Head of caudate nucleus (tissue), 42 donors: ENCODE results near the gene ERICH6.
A peak's percentile ranks its signal among the peaks of the same experiment; 100 is the strongest.

ENCODE experiments used
- DNase-seq, 42 donors: peaks; one replicate each; pipeline versions ENCODE4 v3.0.0 to v3.0.0-alpha.2; 2020 to 2021; ENCODE audit warnings: mixed read lengths in 7 of 42
- intact Hi-C: fragments of 100-400 bp; cut with DNase I; formaldehyde crosslinking; loops from one replicate; pipeline ENCODE4 v1.15.0; 2022

ERICH6 gene

GRCh38 chr3:150699068-150699639, 4.6 kb downstream of the ERICH6 start:
- no peak for DNase-seq
- intact Hi-C loops, result no loop called here

GRCh38 chr3:150697646-150698045, 6.1 kb downstream of the ERICH6 start:
- intact Hi-C loops, result no loop called here
- DNase-seq, result no peak

DNA sequence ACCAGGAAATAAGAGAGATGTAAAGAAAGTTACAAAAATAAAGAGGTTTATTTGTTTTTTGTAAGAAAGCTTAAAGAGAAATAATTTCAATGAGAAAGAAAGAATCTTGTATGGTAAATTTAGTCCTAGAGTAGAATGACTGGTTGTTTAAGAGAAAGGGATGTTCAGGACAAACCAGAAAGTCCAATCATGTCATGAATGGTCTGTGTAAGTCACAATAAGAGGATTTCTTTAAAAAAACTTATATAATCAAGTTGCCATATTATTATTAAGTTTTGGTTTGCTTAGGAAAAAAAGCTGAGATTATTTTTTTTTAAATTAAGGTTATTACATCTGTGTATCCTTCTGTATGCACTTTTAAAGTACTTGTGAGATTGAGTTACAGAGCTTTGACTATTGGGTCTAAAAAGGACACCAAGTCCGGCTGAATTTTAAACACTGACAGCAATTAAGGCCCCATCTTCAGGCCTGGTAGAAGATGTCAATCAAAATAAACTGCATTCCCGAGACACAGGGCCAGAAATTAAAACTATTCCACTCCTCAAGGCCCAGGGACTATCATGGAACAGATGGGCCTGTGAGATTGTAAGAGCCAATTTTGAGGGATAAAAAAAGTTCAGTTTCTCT, 12.2 kb downstream of the ERICH6 start:
- intact Hi-C loops, result no loop called here
- DNase-seq, result no peak

- no peak for DNase-seq
- intact Hi-C loops, result no loop called here
Measured at GRCh38 chr3:150687613-150688012, 16.1 kb downstream of the ERICH6 start.

DNA sequence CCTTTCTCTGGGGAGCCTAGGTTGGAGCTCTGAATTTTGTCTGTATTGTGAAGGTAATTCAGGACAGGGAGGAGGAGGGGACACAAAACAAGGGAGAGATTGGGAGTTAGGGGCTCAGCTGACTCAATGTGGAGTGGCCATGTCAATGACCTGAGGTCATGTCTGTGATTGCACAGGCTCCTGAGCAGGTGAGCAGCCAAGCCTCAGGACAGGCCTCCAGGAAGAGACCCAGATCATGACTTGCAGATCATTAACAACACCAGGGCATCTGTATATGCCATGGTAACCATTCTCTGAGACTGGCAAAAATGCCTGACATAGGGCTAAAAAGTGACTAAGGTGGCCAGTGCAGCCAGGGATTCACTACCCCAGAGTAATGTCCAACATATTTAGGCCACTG, 20.9 kb downstream of the ERICH6 start:
- intact Hi-C loops, result no loop called here
- no peak for DNase-seq

- intact Hi-C loops, result no loop called here
- DNase-seq, result no peak
Measured at GRCh38 chr3:150682279-150682678, 21.4 kb downstream of the ERICH6 start.

- intact Hi-C loops, result no loop called here
- no peak for DNase-seq
Measured at GRCh38 chr3:150681057-150681456, 22.7 kb downstream of the ERICH6 start.

DNA sequence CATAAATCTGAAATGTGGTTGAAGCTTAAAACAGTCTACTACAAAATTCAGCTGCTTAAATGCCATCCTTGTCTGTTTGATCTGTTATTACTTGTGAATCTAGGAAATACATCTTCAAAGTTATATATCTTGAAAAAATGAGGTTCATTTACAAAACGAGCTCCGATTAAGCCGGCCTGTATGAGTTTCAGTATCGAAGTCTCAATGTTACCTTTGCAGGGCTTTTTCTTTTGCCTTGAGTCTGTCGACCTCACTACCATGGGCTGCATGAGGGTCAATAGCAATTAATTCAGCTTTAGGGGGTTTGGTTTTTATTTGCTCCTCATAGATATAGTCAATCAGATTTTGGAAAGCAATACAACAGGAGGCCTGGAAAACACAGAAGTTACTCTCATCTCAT, 23.2 kb downstream of the ERICH6 start:
- DNase-seq, result no peak
- intact Hi-C loops, result no loop called here

DNA sequence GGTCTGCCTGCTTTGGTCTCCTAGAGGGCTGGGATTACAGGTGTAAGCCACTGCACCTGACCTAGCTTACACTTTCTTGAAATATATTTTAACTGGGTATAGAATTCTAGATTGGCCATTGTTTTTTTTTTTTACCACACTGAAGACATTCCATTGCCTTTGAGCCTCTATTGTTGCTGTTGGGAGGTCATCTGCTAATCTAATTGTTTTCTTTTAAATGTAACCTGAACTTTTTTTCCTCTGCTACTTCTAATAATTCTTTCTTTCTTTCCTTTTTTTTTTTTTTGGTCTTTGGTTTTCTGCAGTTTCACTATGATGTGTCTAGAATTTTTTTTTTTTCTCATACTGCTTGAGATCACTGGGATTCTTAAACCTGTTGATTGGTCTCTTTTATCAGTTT, 28.1 kb downstream of the ERICH6 start:
- intact Hi-C loops, result no loop called here

DNA sequence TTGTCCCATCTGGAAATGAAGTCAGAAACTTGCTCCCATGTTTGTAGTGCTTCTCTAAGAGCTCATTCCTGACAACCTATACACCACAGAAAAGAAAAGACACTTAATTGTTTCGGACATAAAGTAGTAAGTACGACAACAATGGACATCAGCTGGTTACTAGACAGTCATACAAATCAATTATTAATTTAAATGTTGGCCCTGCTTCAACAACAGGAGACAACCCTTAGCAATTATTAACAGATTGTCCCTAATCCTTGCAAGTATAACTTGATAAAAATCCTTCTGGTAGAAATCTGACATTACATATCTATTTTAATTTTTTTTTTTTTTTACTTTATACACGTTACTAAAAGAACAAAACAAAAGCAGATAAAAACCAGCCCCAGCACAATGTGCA, 29.8 kb downstream of the ERICH6 start:
- intact Hi-C loops, result no loop called here
- DNase-seq, result no peak

More for the DNA sequence above, 28.1 kb downstream of the ERICH6 start:
- no peak for DNase-seq

- intact Hi-C loops, result no loop called here
- no peak for DNase-seq
Measured at GRCh38 chr3:150666167-150666566, 37.6 kb downstream of the ERICH6 start.

DNA sequence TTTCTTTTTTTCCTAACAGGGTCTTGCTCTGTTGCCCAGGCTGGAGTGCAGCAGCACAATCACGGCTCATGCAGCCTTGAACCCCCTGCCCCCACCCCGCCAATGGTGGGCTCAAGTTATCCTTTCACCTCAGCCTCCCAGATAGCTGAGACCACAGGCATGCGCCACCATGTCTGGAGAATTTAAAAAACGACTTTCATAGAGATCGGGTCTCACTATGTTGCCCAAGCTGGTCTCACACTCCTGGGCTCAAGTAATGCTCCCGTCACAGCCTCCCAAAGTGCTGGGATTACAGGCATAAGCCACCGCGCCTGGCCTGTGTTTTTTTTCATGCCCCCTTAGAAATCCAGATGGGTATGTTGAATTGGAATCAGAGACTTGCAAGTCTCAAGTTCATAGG, 40.3 kb downstream of the ERICH6 start:
- intact Hi-C loops, result no loop called here
- DNase-seq, result no peak

DNA sequence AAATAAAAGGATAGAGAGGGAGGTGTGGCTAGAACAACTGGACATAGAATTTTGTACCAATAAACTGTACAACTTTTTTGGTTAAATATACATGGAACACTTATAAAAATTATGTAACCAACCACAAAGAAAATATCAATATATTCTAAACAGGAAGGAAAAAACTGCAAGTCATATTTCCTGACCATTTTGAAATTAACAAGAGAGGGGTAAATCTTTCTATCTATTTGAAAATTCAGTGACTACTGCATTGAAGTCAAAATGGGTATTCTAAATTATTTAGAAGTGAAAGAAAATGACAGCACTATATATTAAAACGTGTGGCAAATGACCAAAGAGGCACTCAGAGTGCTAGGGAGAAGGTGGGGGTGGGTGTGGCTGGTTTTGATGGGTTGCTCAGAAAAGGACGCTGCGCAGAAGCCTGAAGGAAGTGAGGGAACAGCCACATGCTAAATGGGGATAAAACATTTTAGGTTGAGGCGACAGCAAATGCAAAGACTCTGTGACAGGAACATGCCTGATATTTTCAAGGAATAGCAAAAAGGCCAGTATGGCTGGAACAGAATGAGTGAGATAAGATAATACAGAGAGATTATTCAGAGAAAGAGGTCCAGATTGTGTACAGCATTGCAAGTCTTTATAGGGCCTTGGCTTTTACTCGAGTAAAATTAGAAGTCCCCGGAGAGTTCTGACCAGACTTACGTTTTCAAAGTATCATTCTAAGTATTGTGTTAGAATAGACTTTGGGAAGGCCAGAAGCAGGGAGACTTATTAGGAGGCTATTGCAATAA, 41.1 kb downstream of the ERICH6 start:
- intact Hi-C loops, result no loop called here
- no peak for DNase-seq

DNA sequence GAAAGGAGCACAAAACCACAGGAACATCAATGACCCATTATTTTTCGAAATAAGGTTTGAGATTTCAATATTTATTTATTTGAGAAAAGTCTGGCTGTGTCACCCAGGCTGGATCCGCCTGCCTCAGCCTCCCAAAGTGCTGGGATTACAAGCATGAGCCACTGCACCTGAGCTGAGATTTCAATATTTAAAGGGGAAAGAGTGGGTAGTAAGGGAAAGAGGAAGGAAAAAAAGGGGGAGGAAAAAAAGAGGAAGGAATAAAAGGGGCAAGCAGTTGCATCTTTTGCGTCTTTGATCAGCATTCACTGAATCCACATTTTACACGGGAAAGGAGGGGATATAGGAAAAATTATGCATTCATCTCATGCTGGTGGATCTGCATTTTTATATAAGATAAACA, 47.4 kb downstream of the ERICH6 start:
- no peak for DNase-seq

DNA sequence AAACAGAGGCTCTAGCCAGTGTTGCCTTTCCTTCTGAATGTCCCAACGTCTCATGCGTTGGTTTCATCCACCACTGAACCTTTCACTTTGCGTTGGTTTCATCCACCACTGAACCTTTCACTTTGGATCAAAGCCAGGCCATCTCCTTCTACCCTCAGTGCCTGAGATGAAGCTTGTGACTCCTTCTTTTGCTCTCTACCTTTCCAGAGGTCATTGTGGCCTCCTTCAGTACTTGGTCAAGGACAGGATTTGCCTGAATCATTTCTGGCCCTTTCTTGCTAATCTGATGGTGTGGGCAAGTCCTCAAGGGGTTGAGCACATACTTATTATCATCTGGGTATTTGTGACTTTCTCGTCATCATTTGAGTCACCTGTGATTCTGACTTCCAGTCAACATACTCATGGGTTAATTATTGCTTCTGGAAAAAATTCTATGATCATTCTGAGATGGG, 50.6 kb downstream of the ERICH6 start:
- intact Hi-C loops, result no loop called here

More for the DNA sequence above, 47.4 kb downstream of the ERICH6 start:
- intact Hi-C loops, result no loop called here

GRCh38 chr3:150640256-150640655, 63.5 kb downstream of the ERICH6 start:
- DNase-seq, result no peak
- intact Hi-C loops, result no loop called here

More for the DNA sequence above, 50.6 kb downstream of the ERICH6 start:
- DNase-seq, result no peak

- intact Hi-C loops, result no loop called here
- DNase-seq, result no peak
Measured at GRCh38 chr3:150639262-150639661, 64.5 kb downstream of the ERICH6 start.

- intact Hi-C loops, result no loop called here
- DNase-seq, result no peak
Measured at GRCh38 chr3:150636258-150636657, 67.5 kb downstream of the ERICH6 start.

DNA sequence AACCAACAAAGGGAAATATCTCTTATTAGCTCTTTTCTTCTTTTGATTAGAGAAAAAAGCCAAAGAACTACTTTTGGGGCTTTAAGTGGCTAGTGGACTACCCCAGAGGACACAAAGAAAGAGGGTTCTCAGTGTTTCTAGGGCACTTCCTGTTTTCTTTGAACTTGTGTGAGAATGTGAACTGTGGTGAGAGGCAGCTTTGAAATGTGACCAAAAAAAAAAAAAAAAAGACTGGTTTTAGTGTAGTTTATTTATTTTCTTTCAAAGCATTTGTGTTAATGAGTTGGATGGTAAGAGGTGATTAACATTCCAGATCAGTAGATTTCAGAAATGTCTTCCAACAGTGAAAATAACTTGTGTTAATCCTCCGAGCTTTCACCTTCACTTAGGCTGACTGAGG, 68.2 kb downstream of the ERICH6 start:
- intact Hi-C loops, result no loop called here
- DNase-seq, result no peak

GRCh38 chr3:150635076-150635475, 68.6 kb downstream of the ERICH6 start:
- peak in 1 of 42 donors; percentile 6 for DNase-seq
- intact Hi-C loops, result no loop called here
